ENCODE measurements around the gene POLG2.
"Not testable (repeated sequence)": the region's sequence is repeated elsewhere in the genome, so short reads cannot be mapped to it uniquely, and the experiment has no call there.

Gene POLG2

DNA sequence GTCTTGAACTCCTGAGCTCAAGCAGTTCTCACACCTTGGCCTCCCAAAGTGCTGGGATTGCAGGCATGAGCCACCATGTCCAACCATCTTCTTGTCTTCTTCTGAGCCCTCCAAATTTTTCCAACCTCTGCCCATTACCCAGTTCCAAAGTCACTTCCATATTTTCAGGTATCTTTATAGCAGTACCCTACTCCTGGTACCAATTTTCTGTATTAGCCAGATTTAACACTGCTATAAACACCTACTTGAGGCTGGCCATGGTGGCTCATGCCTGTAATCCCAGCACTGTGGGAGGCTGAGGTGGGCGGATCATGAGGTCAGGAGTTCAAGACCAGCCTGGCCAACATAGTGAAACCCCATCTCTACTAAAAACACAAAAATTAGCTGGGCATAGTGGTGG is 57.3 kb downstream of the POLG2 start:
- DNase-seq = not testable (repeated sequence)

- no peak for DNase-seq
Observed at GRCh38 chr17:64437944-64438525, 58.8 kb downstream of the POLG2 start.

DNA sequence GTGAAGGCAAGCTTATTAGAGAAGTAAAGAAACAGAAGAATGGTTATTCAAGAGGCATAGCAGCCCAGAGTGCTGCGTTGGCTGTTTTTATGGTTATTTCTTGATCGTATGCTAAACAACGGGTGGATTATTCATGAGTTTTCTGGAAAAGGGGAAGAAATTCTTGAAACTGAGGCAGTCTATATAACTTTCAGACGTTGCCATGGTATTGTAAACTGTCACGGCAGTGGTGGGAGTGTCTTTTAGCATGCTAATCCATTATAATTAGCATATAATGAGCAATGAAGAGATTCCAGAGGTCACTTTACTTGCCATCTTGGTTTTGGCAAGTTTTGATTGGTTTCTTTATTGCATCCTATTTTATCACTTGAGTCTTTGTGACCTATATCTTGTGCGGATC is 65.3 kb downstream of the POLG2 start:
- no peak for DNase-seq

- not testable (repeated sequence) for DNase-seq
Observed at GRCh38 chr17:64430036-64430435, 66.8 kb downstream of the POLG2 start.

GRCh38 chr17:64428406-64428805 is 68.4 kb downstream of the POLG2 start:
- DNase-seq = no peak
